ENCODE results near the gene CWC15.
"Not testable (repeated sequence)": the region's sequence is repeated elsewhere in the genome, so short reads cannot be mapped to it uniquely, and the experiment has no call there.

CWC15 gene

GRCh38 chr11:94954753-94955152 lies 18.6 kb downstream of the CWC15 start:
- DNase-seq (ENCODE audit: low read depth in 2 of 2), result no peak

GRCh38 chr11:94948070-94948617 lies 25.2 kb downstream of the CWC15 start:
- peak; percentile 82 to 83 for DNase-seq (ENCODE audit: low read depth in 2 of 2)

- no peak for DNase-seq (ENCODE audit: low read depth in 2 of 2)
Measured at GRCh38 chr11:94946812-94947211, 26.5 kb downstream of the CWC15 start.

GRCh38 chr11:94941131-94941530 lies 32.2 kb downstream of the CWC15 start:
- DNase-seq (ENCODE audit: low read depth in 2 of 2), result no peak

- no peak for DNase-seq (ENCODE audit: low read depth in 2 of 2)
Measured at GRCh38 chr11:94939346-94939745, 34.0 kb downstream of the CWC15 start.

- DNase-seq (ENCODE audit: low read depth in 2 of 2), result peak; percentile 80 to 81
Measured at GRCh38 chr11:94938095-94939055, 35.0 kb downstream of the CWC15 start.

- no peak for DNase-seq (ENCODE audit: low read depth in 2 of 2)
Measured at GRCh38 chr11:94934846-94935245, 38.5 kb downstream of the CWC15 start.

- DNase-seq (ENCODE audit: low read depth in 2 of 2), result no peak
Measured at GRCh38 chr11:94934362-94934761, 39.0 kb downstream of the CWC15 start.

- peak; percentile 96 to 97 for DNase-seq (ENCODE audit: low read depth in 2 of 2)
Measured at GRCh38 chr11:94933223-94934130, 39.9 kb downstream of the CWC15 start.

GRCh38 chr11:94932503-94932902 lies 40.9 kb downstream of the CWC15 start:
- no peak for DNase-seq (ENCODE audit: low read depth in 2 of 2)

- not testable (repeated sequence) for DNase-seq (ENCODE audit: low read depth in 2 of 2)
Measured at GRCh38 chr11:94932072-94932471, 41.3 kb downstream of the CWC15 start.

GRCh38 chr11:94928117-94928990 lies 45.0 kb downstream of the CWC15 start:
- no peak for DNase-seq (ENCODE audit: low read depth in 2 of 2)

GRCh38 chr11:94926698-94927237 lies 46.6 kb downstream of the CWC15 start:
- DNase-seq (ENCODE audit: low read depth in 2 of 2), result peak; percentile 76 to 78

- DNase-seq (ENCODE audit: low read depth in 2 of 2), result no peak
Measured at GRCh38 chr11:94926271-94926625, 47.1 kb downstream of the CWC15 start.

- DNase-seq (ENCODE audit: low read depth in 2 of 2), result no peak
Measured at GRCh38 chr11:94925422-94926270, 47.7 kb downstream of the CWC15 start.

GRCh38 chr11:94924612-94925011 lies 48.7 kb downstream of the CWC15 start:
- DNase-seq (ENCODE audit: low read depth in 2 of 2), result no peak

- DNase-seq (ENCODE audit: low read depth in 2 of 2), result no peak
Measured at GRCh38 chr11:94924171-94924572, 49.2 kb downstream of the CWC15 start.

- no peak for DNase-seq (ENCODE audit: low read depth in 2 of 2)
Measured at GRCh38 chr11:94923004-94923334, 50.4 kb downstream of the CWC15 start.

GRCh38 chr11:94922321-94923003 lies 50.9 kb downstream of the CWC15 start:
- DNase-seq (ENCODE audit: low read depth in 2 of 2), result no peak

GRCh38 chr11:94920311-94920710 lies 53.0 kb downstream of the CWC15 start:
- DNase-seq (ENCODE audit: low read depth in 2 of 2), result no peak
